HCT116 (cell line): ENCODE results near the gene PPIL1. TPM values are rescaled to one million over a fixed set of nuclear protein-coding genes. Genes with fewer than 3 reads are reported as not detected.

ENCODE experiments used
- ATAC-seq: fragments of 200-7000 bp; cut with Tn5 transposase; 2 replicates; pipeline ENCODE4 v1.9.1; 2020; ENCODE audit warnings: mild to moderate bottlenecking, moderate library complexity
- BruUV-seq: library from RNA; stranded (reverse); fragments of 400-500 nt; replicated peaks from 2 replicates; lab custom pipeline; 2021; lab: Mats Ljungman, UMichigan
- CTCF ChIA-PET: fragments of 300-600 bp; sonication (Branson Sonifier 250); formaldehyde crosslinking; loops from one replicate; lab custom pipeline; 2021; ENCODE audit warnings: antibody characterized with exemption; lab: Charles Lee
- POLR2A ChIA-PET: fragments of 300-600, 350-600 bp; sonication (Branson Sonifier 250); formaldehyde crosslinking; loops from one replicate; lab custom pipeline; 2021; ENCODE audit warnings: antibody characterized with exemption; lab: Charles Lee
- RAD21 ChIA-PET, 2 experiments: fragments of 300-600 bp; sonication (Branson Sonifier 250); formaldehyde crosslinking; loops; one replicate each; lab custom pipeline; 2023; ENCODE audit warnings: low total read pairs in 2 of 2; ENCODE audit not compliant: uncharacterized antibody in 2 of 2, unreplicated experiment in 2 of 2, low non-redundant PET in 1 of 2; lab: Charles Lee
- DNase-seq: peaks from one replicate; pipeline ENCODE4 v3.0.0-alpha.2; 2010; ENCODE audit warnings: low read depth, low spot score
- H2AFZ ChIP-seq: fragments of 200-600 bp; shearing (Covaris generic), sonication (generic); 2 replicates; pipeline ENCODE4 v1.6.1; 2017; ENCODE audit warnings: low read depth, mixed run types, mixed read lengths, antibody characterized with exemption, low read length; ENCODE audit not compliant: poor library complexity, severe bottlenecking
- H3K27ac ChIP-seq: 2 replicates; pipeline ENCODE4 v1.5.1; 2012; ENCODE audit warnings: low read depth, low read length
- H3K27me3 ChIP-seq: fragments of 200-600 bp; sonication (generic); 2 replicates; pipeline ENCODE4 v1.6.1; 2016; ENCODE audit warnings: mixed run types, low read length, mixed read lengths; ENCODE audit not compliant: insufficient read depth
- H3K36me3 ChIP-seq, 2 experiments: fragments of 200-500 bp in 1 of 2; fragments of 200-600 bp in 1 of 2; sonication (Bioruptor generic) in 1 of 2; sonication (generic) in 1 of 2; 2 replicates each; pipeline versions ENCODE4 v1.5.1 to v1.6.1; 2014 to 2016; ENCODE audit warnings: low read length in 2 of 2, inconsistent platforms in 1 of 2, mixed read lengths in 1 of 2, mixed run types in 1 of 2; ENCODE audit not compliant: insufficient read depth in 2 of 2, control insufficient read depth in 1 of 2
- H3K4me1 ChIP-seq, 2 experiments: fragments of 200-600 bp in 1 of 2; sonication (generic) in 1 of 2; 2 replicates each; pipeline versions ENCODE4 v1.5.1 to v1.6.1; 2012 to 2017; ENCODE audit warnings: low read length in 2 of 2, inconsistent platforms in 1 of 2, mild to moderate bottlenecking in 1 of 2, mixed read lengths in 1 of 2, mixed run types in 1 of 2, moderate library complexity in 1 of 2; ENCODE audit not compliant: insufficient read depth in 2 of 2, control insufficient read depth in 1 of 2
- H3K4me2 ChIP-seq: fragments of 200-600 bp; sonication (generic); 2 replicates; pipeline ENCODE4 v1.6.1; 2017; ENCODE audit warnings: mixed run types, low read length, mixed read lengths
- H3K4me3 ChIP-seq, 2 experiments: fragments of 200-600 bp in 1 of 2; sonication (generic) in 1 of 2; replicated peaks in 1 of 2; 2 replicates each; pipeline ENCODE4 v1.5.1; 2011 to 2016; ENCODE audit warnings: low read length in 2 of 2, control low read depth in 1 of 2, low read depth in 1 of 2, mild to moderate bottlenecking in 1 of 2, mixed read lengths in 1 of 2, mixed run types in 1 of 2
- H3K79me2 ChIP-seq: fragments of 200-600 bp; sonication (generic); 2 replicates; pipeline ENCODE4 v1.6.1; 2017; ENCODE audit warnings: mild to moderate bottlenecking, mixed run types, low read length, moderate library complexity, mixed read lengths; ENCODE audit not compliant: insufficient read depth
- H3K9ac ChIP-seq: fragments of 200-600 bp; sonication (generic); 2 replicates; pipeline ENCODE4 v1.6.1; 2016; ENCODE audit warnings: low read length, mixed read lengths
- H3K9me2 ChIP-seq: fragments of 200-600 bp; sonication (generic), shearing (Covaris generic); 2 replicates; pipeline ENCODE4 v1.6.1; 2017; ENCODE audit warnings: mixed run types, mild to moderate bottlenecking, moderate library complexity; ENCODE audit not compliant: insufficient read depth
- H3K9me3 ChIP-seq, 2 experiments: fragments of 200-500 bp in 1 of 2; fragments of 200-600 bp in 1 of 2; sonication (Bioruptor generic) in 1 of 2; sonication (generic) in 1 of 2; 2 replicates each; pipeline ENCODE4 v1.6.1; 2014 to 2017; ENCODE audit warnings: low read length in 2 of 2, mixed read lengths in 2 of 2, inconsistent platforms in 1 of 2, low read depth in 1 of 2, mild to moderate bottlenecking in 1 of 2, mixed run types in 1 of 2, moderate library complexity in 1 of 2; ENCODE audit not compliant: control insufficient read depth in 1 of 2, insufficient read depth in 1 of 2
- H4K20me1 ChIP-seq: fragments of 200-600 bp; sonication (generic), shearing (Covaris generic); 2 replicates; pipeline ENCODE4 v1.6.1; 2017; ENCODE audit warnings: mixed run types, mild to moderate bottlenecking, moderate library complexity; ENCODE audit not compliant: insufficient read depth
- ATF3 ChIP-seq: IDR thresholded peaks from 2 replicates; pipeline ENCODE4 v1.6.1; 2012
- CEBPB ChIP-seq: IDR thresholded peaks from 2 replicates; pipeline ENCODE4 v1.6.1; 2012; ENCODE audit warnings: low read depth
- EGR1 ChIP-seq: IDR thresholded peaks from 2 replicates; pipeline ENCODE4 v1.6.1; 2012; ENCODE audit warnings: low read depth
- ELF1 ChIP-seq: IDR thresholded peaks from 2 replicates; pipeline ENCODE4 v1.6.1; 2012; ENCODE audit warnings: low read depth, borderline replicate concordance
- EZH2 ChIP-seq: fragments of 200-600 bp; sonication (generic); IDR thresholded peaks from 2 replicates; pipeline ENCODE4 v1.6.1; 2017; ENCODE audit warnings: antibody characterized with exemption, mixed run types
- EZH2phosphoT487 ChIP-seq: fragments of 200-600 bp; IDR thresholded peaks from 2 replicates; pipeline ENCODE4 v1.6.1; 2018; ENCODE audit warnings: antibody characterized with exemption, borderline replicate concordance
- FOSL1 ChIP-seq: IDR thresholded peaks from 2 replicates; pipeline ENCODE4 v1.6.1; 2012; ENCODE audit warnings: low read depth
- JUND ChIP-seq: IDR thresholded peaks from 2 replicates; pipeline ENCODE4 v1.6.1; 2012
- POLR2A ChIP-seq: IDR thresholded peaks from 2 replicates; pipeline ENCODE4 v1.7.0; 2011; ENCODE audit warnings: borderline replicate concordance; ENCODE audit not compliant: insufficient read depth, insufficient read length; ENCODE audit errors: extremely low read depth
- POLR2AphosphoS5 ChIP-seq: IDR thresholded peaks from 2 replicates; pipeline ENCODE4 v1.6.1; 2011; ENCODE audit warnings: mild to moderate bottlenecking, low read depth, low read length, moderate library complexity
- RAD21 ChIP-seq: IDR thresholded peaks from 2 replicates; pipeline ENCODE4 v1.6.1; 2012; ENCODE audit warnings: low read depth, mild to moderate bottlenecking
- SRF ChIP-seq: IDR thresholded peaks from 2 replicates; pipeline ENCODE4 v1.6.1; 2012; ENCODE audit warnings: low read depth
- TCF7L2 ChIP-seq: IDR thresholded peaks from 2 replicates; pipeline ENCODE4 v1.7.0; 2011; ENCODE audit warnings: borderline replicate concordance, inconsistent platforms; ENCODE audit not compliant: insufficient read depth, insufficient read length; ENCODE audit errors: extremely low read depth
- YY1 ChIP-seq: IDR thresholded peaks from 2 replicates; pipeline ENCODE4 v1.6.1; 2011; ENCODE audit warnings: low read length, low read depth, moderate library complexity, mild to moderate bottlenecking; ENCODE audit not compliant: insufficient replicate concordance; ENCODE audit errors: extremely low read depth
- ZFX ChIP-seq: fragments of 450-650 bp; IDR thresholded peaks from 2 replicates; pipeline ENCODE4 v1.6.1; 2017
- ZNF274 ChIP-seq: fragments of 200-500 bp; sonication (Bioruptor generic); IDR thresholded peaks from 2 replicates; pipeline ENCODE4 v1.6.1; 2014; ENCODE audit warnings: mild to moderate bottlenecking, low read depth, low read length, inconsistent platforms
- intact Hi-C: fragments of 100-400 bp; cut with micrococcal nuclease; formaldehyde crosslinking; loops from 2 replicates; pipeline ENCODE4 v1.10.0; 2022
- total RNA-seq: library from RNA; stranded (reverse); gene quantifications from one replicate; pipeline ENCODE4 v1.2.1, GENCODE V29; 2021; ENCODE audit not compliant: unreplicated experiment
- TF ChIP-seq, protein P1 (sequence below): IDR thresholded peaks from 2 replicates; pipeline ENCODE4 v1.6.1; 2012
- TF ChIP-seq, protein P2 (sequence below): IDR thresholded peaks from 2 replicates; pipeline ENCODE4 v1.6.1; 2011; ENCODE audit warnings: mild to moderate bottlenecking, low read length, moderate library complexity; ENCODE audit not compliant: insufficient replicate concordance; ENCODE audit errors: extremely low read depth
- TF ChIP-seq, protein P3 (sequence below), 3 experiments: fragments of 200-600 bp in 1 of 3; sonication (generic) in 1 of 3; IDR thresholded peaks in 2 of 3; conservative IDR thresholded peaks in 1 of 3; 2 replicates each; pipeline ENCODE4 v1.5.1; 2012 to 2017; ENCODE audit warnings: low read depth in 2 of 3, low read length in 2 of 3, antibody characterized with exemption in 1 of 3, borderline replicate concordance in 1 of 3, control low read depth in 1 of 3, mild to moderate bottlenecking in 1 of 3, mixed read lengths in 1 of 3, mixed run types in 1 of 3, moderate library complexity in 1 of 3; ENCODE audit not compliant: insufficient read depth in 1 of 3
- TF ChIP-seq, protein P4 (sequence below): IDR thresholded peaks from 2 replicates; pipeline ENCODE4 v1.6.1; 2012; ENCODE audit warnings: low read depth

The PPIL1 gene
- total RNA-seq, 1 experiment from 2014 or later: 42.0 TPM

- no peaks in the 10 kb centered on the region for H3K9me2 ChIP-seq
- H4K20me1 ChIP-seq: no peaks in the 10 kb centered on the region
- no peak overlapping the region for H3K9ac ChIP-seq
- no peak overlapping the region for H3K27ac ChIP-seq
- TF ChIP-seq RAD21 (no peak), EZH2 (no peak), SRF (no peak), EGR1 (no peak), EZH2phosphoT487 (no peak), ZFX (no peak), POLR2AphosphoS5 (no peak), JUND (no peak), ELF1 (no peak), FOSL1 (no peak), TCF7L2 (no peak), YY1 (no peak), CEBPB (no peak), ZNF274 (no peak), POLR2A (no peak), ATF3 (no peak)
- TF ChIP-seq, protein P1, sequence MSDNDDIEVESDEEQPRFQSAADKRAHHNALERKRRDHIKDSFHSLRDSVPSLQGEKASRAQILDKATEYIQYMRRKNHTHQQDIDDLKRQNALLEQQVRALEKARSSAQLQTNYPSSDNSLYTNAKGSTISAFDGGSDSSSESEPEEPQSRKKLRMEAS: no peak
- TF ChIP-seq, protein P2, sequence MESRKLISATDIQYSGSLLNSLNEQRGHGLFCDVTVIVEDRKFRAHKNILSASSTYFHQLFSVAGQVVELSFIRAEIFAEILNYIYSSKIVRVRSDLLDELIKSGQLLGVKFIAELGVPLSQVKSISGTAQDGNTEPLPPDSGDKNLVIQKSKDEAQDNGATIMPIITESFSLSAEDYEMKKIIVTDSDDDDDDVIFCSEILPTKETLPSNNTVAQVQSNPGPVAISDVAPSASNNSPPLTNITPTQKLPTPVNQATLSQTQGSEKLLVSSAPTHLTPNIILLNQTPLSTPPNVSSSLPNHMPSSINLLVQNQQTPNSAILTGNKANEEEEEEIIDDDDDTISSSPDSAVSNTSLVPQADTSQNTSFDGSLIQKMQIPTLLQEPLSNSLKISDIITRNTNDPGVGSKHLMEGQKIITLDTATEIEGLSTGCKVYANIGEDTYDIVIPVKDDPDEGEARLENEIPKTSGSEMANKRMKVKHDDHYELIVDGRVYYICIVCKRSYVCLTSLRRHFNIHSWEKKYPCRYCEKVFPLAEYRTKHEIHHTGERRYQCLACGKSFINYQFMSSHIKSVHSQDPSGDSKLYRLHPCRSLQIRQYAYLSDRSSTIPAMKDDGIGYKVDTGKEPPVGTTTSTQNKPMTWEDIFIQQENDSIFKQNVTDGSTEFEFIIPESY: no peak
- TF ChIP-seq, protein P3, sequence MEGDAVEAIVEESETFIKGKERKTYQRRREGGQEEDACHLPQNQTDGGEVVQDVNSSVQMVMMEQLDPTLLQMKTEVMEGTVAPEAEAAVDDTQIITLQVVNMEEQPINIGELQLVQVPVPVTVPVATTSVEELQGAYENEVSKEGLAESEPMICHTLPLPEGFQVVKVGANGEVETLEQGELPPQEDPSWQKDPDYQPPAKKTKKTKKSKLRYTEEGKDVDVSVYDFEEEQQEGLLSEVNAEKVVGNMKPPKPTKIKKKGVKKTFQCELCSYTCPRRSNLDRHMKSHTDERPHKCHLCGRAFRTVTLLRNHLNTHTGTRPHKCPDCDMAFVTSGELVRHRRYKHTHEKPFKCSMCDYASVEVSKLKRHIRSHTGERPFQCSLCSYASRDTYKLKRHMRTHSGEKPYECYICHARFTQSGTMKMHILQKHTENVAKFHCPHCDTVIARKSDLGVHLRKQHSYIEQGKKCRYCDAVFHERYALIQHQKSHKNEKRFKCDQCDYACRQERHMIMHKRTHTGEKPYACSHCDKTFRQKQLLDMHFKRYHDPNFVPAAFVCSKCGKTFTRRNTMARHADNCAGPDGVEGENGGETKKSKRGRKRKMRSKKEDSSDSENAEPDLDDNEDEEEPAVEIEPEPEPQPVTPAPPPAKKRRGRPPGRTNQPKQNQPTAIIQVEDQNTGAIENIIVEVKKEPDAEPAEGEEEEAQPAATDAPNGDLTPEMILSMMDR (IDR thresholded peaks at IDR 0.05 in 2 of 3, conservative IDR thresholded peaks at IDR 0.05 in 1 of 3; ENCODE audit: borderline replicate concordance in 1 of 3, insufficient read depth in 1 of 3, low read depth in 2 of 3, low read length in 2 of 3): no peak
- TF ChIP-seq, protein P4, sequence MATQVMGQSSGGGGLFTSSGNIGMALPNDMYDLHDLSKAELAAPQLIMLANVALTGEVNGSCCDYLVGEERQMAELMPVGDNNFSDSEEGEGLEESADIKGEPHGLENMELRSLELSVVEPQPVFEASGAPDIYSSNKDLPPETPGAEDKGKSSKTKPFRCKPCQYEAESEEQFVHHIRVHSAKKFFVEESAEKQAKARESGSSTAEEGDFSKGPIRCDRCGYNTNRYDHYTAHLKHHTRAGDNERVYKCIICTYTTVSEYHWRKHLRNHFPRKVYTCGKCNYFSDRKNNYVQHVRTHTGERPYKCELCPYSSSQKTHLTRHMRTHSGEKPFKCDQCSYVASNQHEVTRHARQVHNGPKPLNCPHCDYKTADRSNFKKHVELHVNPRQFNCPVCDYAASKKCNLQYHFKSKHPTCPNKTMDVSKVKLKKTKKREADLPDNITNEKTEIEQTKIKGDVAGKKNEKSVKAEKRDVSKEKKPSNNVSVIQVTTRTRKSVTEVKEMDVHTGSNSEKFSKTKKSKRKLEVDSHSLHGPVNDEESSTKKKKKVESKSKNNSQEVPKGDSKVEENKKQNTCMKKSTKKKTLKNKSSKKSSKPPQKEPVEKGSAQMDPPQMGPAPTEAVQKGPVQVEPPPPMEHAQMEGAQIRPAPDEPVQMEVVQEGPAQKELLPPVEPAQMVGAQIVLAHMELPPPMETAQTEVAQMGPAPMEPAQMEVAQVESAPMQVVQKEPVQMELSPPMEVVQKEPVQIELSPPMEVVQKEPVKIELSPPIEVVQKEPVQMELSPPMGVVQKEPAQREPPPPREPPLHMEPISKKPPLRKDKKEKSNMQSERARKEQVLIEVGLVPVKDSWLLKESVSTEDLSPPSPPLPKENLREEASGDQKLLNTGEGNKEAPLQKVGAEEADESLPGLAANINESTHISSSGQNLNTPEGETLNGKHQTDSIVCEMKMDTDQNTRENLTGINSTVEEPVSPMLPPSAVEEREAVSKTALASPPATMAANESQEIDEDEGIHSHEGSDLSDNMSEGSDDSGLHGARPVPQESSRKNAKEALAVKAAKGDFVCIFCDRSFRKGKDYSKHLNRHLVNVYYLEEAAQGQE: no peak
- no peaks in the 10 kb centered on the region for H3K9me3 ChIP-seq
- ChIA-PET CTCF (no interaction called here), RAD21 (no interaction called here), POLR2A (no interaction called here)
- H3K4me2 ChIP-seq: no peak overlapping the region
- intact Hi-C loops: no loop called here
- H3K79me2 ChIP-seq: no peaks in the 10 kb centered on the region
- H3K36me3 ChIP-seq: no peaks in the 10 kb centered on the region
- no peak overlapping the region for H2AFZ ChIP-seq
- no peak overlapping the region for H3K4me3 ChIP-seq
- ATAC-seq (no peak), DNase-seq (no peak)
- H3K27me3 ChIP-seq: no peaks in the 10 kb centered on the region
- peaks cover 4 to 8% of the 10 kb centered on the region in 2 experiments; a peak in 3 of 4 replicates for H3K4me1 ChIP-seq
- no TSS peak for BruUV-seq
These were observed 55.8 kb downstream of the PPIL1 start for GRCh38 chr6:36818756-36819155.
